T follicular helper cell (primary cell): ENCODE measurements around the gene SAMHD1.

Experiments
- DNase-seq: peaks from one replicate; pipeline ENCODE4 v3.0.0-alpha.2; 2020; ENCODE audit warnings: low read depth

SAMHD1 gene

GRCh38 chr20:36872852-36873251 is 78.7 kb downstream of the SAMHD1 start:
- no peak for DNase-seq

- no peak for DNase-seq
These were observed 79.6 kb downstream of the SAMHD1 start for GRCh38 chr20:36871640-36872570.

GRCh38 chr20:36866681-36867495 is 84.6 kb downstream of the SAMHD1 start:
- no peak for DNase-seq

GRCh38 chr20:36866164-36866563 is 85.3 kb downstream of the SAMHD1 start:
- DNase-seq = no peak

DNA sequence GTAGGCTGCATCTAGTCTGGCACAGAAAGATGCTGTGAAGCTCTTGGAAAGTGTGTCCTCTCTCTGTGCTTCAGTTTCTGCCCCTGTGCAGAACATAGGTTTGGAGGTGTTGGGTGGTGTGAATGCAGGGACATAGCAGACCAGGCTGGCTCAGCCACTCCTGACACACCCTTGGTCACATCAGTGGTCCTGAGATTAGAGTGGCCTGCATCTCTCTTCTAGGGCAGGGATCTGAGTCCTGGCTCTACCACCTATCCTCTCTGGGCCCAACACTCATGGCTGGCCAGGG is 85.7 kb downstream of the SAMHD1 start:
- DNase-seq = no peak

- DNase-seq = no peak
These were observed 86.2 kb downstream of the SAMHD1 start for GRCh38 chr20:36865076-36865860.

DNA sequence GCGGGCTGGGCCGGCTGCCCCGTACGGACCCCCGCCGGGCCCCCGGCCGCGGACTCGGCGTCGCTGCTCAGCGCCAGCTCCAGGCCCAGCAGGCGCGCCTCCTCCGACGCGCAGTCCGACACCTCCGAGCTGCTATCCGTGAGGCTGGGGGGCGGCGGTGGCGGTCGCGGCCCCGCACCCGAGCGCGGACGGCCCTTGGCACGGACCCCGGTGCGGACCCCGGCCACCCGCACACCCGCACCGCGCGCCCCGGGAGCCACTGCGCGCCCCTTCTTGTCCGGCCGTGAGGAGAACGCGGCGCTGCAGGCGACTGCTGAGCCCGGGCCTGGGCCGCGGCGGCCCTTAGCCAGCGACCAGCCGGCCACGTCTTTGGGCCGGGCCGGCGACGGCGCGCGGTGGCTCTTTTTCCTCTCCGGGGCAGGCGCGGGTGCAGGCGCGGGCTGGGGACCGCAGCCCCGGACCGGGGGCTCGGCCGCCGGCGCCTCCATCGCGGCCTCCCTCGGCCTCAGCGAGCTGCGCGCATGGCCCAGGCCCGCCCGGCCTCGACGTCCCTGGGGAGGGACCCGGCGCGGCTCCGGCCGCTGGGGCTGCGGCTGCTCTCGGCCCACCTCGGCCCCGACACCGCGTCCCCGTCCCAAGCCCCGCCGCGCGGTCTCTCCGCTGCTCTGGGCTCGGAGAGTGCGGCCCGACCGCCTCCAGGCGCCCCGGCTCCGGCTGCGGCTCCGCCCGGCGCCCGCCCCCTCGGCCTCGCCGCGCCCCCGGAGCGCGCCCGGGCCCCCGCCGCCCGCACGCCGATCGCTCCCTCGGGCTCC is 88.4 kb downstream of the SAMHD1 start:
- no peak for DNase-seq

- DNase-seq = no peak
These were observed 89.4 kb downstream of the SAMHD1 start for GRCh38 chr20:36861875-36862801.

GRCh38 chr20:36861625-36861874 is 90.0 kb downstream of the SAMHD1 start:
- no peak for DNase-seq

GRCh38 chr20:36860811-36861624 is 90.5 kb downstream of the SAMHD1 start:
- no peak for DNase-seq

GRCh38 chr20:36860339-36860738 is 91.2 kb downstream of the SAMHD1 start:
- no peak for DNase-seq

GRCh38 chr20:36859700-36860330 is 91.7 kb downstream of the SAMHD1 start:
- no peak for DNase-seq

DNA sequence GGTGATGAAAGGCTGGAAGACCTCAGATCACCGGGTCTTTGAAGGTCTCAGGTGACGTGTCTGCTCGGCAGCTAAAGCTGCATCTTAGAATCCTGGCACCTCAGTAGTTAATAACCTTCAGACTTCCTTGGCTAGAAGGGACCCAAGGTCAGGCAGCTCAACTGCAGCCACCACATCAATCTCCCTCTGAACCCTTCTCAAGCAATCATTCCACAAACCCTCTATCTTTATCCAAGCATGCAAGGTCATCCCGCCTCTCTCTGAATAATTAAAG is 92.3 kb downstream of the SAMHD1 start:
- DNase-seq = no peak

- peak; percentile 7 for DNase-seq
These were observed 94.5 kb downstream of the SAMHD1 start for GRCh38 chr20:36856691-36857635.

DNA sequence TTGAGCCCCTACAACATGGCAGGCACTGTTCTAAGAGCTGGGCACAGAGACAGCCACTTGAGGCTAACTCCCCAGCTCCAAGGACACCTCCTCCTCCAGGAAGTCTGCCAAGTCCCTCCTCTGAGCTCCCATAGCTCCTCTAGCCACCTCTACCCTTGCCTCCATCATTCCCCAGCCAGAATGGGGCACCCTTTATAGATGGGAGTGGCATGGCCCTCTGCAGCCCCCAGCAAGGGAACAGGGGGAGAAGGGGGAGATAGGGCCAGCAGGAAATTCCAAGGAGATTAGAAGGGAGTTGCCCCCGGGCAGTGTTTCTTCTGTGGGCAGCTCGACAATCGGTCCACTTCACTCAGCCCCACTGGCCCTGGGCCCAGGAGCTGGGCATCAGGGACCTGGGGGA is 95.3 kb downstream of the SAMHD1 start:
- DNase-seq = no peak

DNA sequence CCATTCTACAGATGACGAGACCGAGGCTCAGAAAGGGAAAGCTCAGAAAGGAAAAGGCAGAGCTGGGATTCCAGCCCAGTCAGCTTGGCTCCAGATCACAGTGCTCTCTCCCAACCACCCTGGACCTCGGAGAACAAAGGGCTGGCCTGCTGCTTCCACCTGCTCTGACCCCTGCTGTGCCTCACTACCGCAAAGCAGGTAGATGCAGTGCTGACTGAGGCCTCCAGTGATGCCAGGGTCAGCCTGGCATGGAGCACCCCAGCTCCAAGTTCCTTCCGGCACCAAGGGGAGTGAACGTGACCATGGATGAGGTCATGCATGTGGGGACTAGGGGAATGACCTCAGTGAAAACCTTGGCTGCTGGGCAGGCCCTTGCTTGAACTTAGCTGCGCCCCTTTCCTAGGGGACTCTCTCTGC is 96.3 kb downstream of the SAMHD1 start:
- DNase-seq = no peak

DNA sequence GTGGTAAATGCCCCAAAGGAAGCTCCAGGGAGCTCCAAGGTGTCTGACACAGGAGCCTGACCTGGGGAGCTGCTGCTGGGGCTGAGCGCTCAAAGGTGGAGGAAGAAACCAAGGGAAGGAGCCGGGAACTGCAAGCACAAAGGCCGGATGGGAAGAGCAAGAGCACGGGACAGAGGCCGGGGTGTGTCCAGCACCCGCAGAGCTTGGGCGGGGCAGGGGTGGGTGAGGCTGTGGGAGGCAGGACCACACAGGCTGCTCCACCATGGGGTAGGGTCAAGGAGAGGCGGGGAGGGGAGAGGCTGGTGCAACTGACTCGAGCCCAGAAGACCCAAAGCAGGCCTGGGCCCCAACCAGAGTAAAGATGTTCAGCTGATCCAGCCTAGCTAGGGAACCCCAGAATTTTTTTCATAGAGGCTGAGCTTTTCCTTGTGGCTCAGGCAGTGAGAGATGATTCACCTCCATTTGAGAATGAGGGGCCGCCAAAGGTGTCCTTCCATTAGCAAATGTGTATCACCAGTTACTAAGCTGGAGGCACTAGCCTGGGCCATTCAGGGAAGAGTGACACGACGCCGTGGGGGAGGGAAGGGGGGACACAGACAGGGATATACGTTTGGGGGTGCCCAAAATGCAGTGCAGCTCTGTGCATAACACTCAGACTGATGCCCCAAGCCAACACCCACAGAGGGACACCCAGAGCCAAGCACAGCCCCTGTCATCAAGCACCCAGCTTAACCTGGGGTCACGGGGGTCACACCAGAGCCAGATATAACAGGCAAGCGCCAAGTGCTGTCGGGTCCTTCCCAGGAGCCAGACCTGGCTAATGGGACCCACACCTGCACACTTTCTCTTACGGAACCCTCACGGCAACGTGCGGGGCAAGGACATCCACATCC is 96.9 kb downstream of the SAMHD1 start:
- no peak for DNase-seq
